ENCODE measurements around the gene CDC42SE2.

- TF ChIP-seq MAX (IDR thresholded peaks at IDR 0.05; ENCODE audit: low read depth, low read length) (no peak), POLR2A (IDR thresholded peaks at IDR 0.05; ENCODE audit: extremely low read depth, insufficient read length) (no peak)
- TF ChIP-seq, protein P1, sequence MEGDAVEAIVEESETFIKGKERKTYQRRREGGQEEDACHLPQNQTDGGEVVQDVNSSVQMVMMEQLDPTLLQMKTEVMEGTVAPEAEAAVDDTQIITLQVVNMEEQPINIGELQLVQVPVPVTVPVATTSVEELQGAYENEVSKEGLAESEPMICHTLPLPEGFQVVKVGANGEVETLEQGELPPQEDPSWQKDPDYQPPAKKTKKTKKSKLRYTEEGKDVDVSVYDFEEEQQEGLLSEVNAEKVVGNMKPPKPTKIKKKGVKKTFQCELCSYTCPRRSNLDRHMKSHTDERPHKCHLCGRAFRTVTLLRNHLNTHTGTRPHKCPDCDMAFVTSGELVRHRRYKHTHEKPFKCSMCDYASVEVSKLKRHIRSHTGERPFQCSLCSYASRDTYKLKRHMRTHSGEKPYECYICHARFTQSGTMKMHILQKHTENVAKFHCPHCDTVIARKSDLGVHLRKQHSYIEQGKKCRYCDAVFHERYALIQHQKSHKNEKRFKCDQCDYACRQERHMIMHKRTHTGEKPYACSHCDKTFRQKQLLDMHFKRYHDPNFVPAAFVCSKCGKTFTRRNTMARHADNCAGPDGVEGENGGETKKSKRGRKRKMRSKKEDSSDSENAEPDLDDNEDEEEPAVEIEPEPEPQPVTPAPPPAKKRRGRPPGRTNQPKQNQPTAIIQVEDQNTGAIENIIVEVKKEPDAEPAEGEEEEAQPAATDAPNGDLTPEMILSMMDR (IDR thresholded peaks at IDR 0.05; ENCODE audit: low read depth, low read length) = no peak
Observed at GRCh38 chr5:131286400-131286715, 22.5 kb downstream of the CDC42SE2 start.

Measured in NB4 (cell line).